ENCODE data around the gene EIF1B. TPM values are rescaled to one million over a fixed set of nuclear protein-coding genes. Genes with fewer than 3 reads are reported as not detected.
A peak's percentile ranks its signal among the peaks of the same experiment; 100 is the strongest.

Gene EIF1B
- total and polyA plus RNA-seq, 2 of the 13 experiments (the other 11 are each of a cell fraction or from before 2014, with no cell fraction given) = 12.7 to 29.1 TPM

GRCh38 chr3:40309925-40310695 is 603 bp downstream of the EIF1B start (continued):
- TF ChIP-seq UBTF (CRISPR knock-in tag; IDR thresholded peaks at IDR 0.05) (peak; percentile 87), ZNF256 (CRISPR knock-in tag; conservative IDR thresholded peaks at IDR 0.05) (no peak), CEBPZ (IDR thresholded peaks at IDR 0.05; ENCODE audit: low read length) (no peak), ETV5 (CRISPR knock-in tag; IDR thresholded peaks at IDR 0.05; ENCODE audit: borderline replicate concordance) (no peak), ZBTB1 (CRISPR knock-in tag; IDR thresholded peaks at IDR 0.05; ENCODE audit: borderline replicate concordance) (no peak), HES4 (CRISPR knock-in tag; IDR thresholded peaks at IDR 0.05; ENCODE audit: borderline replicate concordance) (no peak), ZBTB10 (CRISPR knock-in tag; IDR thresholded peaks at IDR 0.05; ENCODE audit: borderline replicate concordance) (no peak), SP2 (CRISPR knock-in tag; IDR thresholded peaks at IDR 0.05) (no peak), NCOA1 (CRISPR knock-in tag; IDR thresholded peaks at IDR 0.05) (no peak), FOXO1 (CRISPR knock-in tag; IDR thresholded peaks at IDR 0.05) (no peak), ZBTB26 (CRISPR knock-in tag; IDR thresholded peaks at IDR 0.05; ENCODE audit: borderline replicate concordance) (no peak), RBFOX2 (IDR thresholded peaks at IDR 0.05; ENCODE audit: low read depth, low read length) (peak; percentile 84), NFE2L1 (CRISPR knock-in tag; IDR thresholded peaks at IDR 0.05; ENCODE audit: borderline replicate concordance) (no peak), SP1 (IDR thresholded peaks at IDR 0.05) (no peak), SP1 (CRISPR knock-in tag; IDR thresholded peaks at IDR 0.05) (no peak), ZNF792 (CRISPR knock-in tag; IDR thresholded peaks at IDR 0.05) (no peak), HHEX (CRISPR knock-in tag; IDR thresholded peaks at IDR 0.05) (no peak), TBP (CRISPR knock-in tag; IDR thresholded peaks at IDR 0.05) (no peak), AHR (CRISPR knock-in tag; IDR thresholded peaks at IDR 0.05) (no peak), ZNF441 (CRISPR knock-in tag; IDR thresholded peaks at IDR 0.05; ENCODE audit: borderline replicate concordance) (no peak), DPF2 (CRISPR knock-in tag; IDR thresholded peaks at IDR 0.05; ENCODE audit: borderline replicate concordance, low read depth) (no peak)

Measured in HepG2 (cell line).